ENCODE measurements around the gene SALL2.

GRCh38 chr14:21557084-21557901 is 31.1 kb upstream of the SALL2 start:
- TF ChIP-seq CTCF (IDR thresholded peaks at IDR 0.05 in 2 of 3, conservative IDR thresholded peaks at IDR 0.05 in 1 of 3; ENCODE audit: borderline replicate concordance in 1 of 3, insufficient read depth in 1 of 3, low read depth in 2 of 3, low read length in 2 of 3) (peak; percentile 56 to 90 (median 74); a peak in 5 of 6 replicates), ATF3 (IDR thresholded peaks at IDR 0.05) (no peak), JUND (IDR thresholded peaks at IDR 0.05) (no peak)

Measured in HCT116 (cell line).